OCI-LY7 (cell line): ENCODE results near the gene ADAMTS17.

Source experiments
- CTCF ChIP-seq: fragments of 200-600 bp; sonication (generic); conservative IDR thresholded peaks from 2 replicates; pipeline ENCODE4 v1.5.1; 2014; ENCODE audit warnings: mild to moderate bottlenecking, antibody characterized with exemption, low read length, moderate library complexity, mixed read lengths
- EZH2phosphoT487 ChIP-seq: fragments of 200-600 bp; sonication (generic); IDR thresholded peaks from 2 replicates; pipeline ENCODE4 v1.6.1; 2018; ENCODE audit warnings: low read depth, borderline replicate concordance, mild to moderate bottlenecking, mixed run types, antibody characterized with exemption, low read length, moderate library complexity, mixed read lengths

GRCh38 chr15:100081454-100081853, 260.3 kb downstream of the ADAMTS17 start:
- no peak for TF ChIP-seq CTCF
- TF ChIP-seq EZH2phosphoT487 = no peak
